Measurements from ENCODE around the gene C1QTNF4.
"Not testable (repeated sequence)": the region's sequence is repeated elsewhere in the genome, so short reads cannot be mapped to it uniquely, and the experiment has no call there.

Gene C1QTNF4

DNA sequence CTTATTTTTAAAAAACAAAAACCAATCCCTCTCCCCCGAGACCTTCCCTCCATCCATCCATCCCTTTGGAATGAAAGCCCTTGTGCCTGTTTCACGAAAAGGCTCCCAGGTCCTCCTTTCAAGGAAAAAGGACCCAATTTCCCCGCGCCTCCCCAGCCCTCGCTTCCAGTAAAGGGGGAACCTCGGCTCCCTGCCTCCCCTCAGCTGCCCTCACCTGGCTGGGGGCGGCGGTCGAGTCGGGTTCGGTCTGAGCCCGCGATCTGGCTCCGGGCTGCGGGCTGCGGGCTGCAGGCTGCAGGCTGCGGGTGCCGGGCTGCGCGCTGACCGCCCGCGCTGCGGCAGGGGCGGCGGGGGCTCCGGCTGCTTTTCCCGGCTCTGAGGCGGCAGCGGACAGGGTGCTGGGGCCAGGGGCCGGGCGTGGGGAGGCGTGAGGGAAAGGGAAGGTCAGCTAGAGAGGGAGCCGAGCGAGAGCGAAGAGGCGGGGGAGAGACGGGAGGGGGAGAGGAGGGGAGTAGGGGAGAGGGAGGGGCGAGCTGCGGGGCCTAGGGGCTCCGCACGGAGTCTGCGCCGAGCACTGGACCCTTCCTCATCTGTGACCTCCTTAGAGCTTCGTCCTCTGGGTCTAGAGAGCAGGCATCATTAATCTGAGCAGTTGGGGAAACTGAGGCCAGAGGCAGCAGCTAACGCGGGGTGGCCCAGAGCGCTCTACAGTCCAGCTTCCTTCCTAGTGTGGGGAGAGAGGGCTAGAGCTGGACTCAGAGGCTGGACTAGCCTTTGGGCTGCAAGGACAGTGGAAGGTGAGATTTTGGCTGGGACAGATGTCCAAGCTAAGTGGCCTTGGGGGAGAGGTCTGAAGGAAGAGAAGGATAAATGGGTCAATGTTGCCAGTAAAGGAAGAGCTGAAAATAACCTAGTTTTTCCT, at the start of gene C1QTNF4:
Gene C1QTNF4 (minus strand): TSS at position 478 of the 922 bp plus-strand sequence. CDS start 3,601 bp downstream, outside the sequence.
- Histone ChIP-seq H3K4me1 (ENCODE audit: control insufficient read depth, insufficient read depth, low read length) (peaks cover 4% of the 10 kb centered on the region), H3K36me3 (ENCODE audit: control insufficient read depth, insufficient read depth, low read length) (no peaks in the 10 kb centered on the region), H3K9me3 (ENCODE audit: control insufficient read depth, insufficient read depth, low read length) (no peaks in the 10 kb centered on the region), H3K27me3 (ENCODE audit: control insufficient read depth, insufficient read depth, low read length) (peaks cover 46% of the 10 kb centered on the region), H3K9ac (ENCODE audit: low read depth, low read length) (peak within 1 kb of the TSS; percentile 47), H3K4me3 (ENCODE audit: low read depth, low read length) (peak within 1 kb of the TSS; percentile 76)

DNA sequence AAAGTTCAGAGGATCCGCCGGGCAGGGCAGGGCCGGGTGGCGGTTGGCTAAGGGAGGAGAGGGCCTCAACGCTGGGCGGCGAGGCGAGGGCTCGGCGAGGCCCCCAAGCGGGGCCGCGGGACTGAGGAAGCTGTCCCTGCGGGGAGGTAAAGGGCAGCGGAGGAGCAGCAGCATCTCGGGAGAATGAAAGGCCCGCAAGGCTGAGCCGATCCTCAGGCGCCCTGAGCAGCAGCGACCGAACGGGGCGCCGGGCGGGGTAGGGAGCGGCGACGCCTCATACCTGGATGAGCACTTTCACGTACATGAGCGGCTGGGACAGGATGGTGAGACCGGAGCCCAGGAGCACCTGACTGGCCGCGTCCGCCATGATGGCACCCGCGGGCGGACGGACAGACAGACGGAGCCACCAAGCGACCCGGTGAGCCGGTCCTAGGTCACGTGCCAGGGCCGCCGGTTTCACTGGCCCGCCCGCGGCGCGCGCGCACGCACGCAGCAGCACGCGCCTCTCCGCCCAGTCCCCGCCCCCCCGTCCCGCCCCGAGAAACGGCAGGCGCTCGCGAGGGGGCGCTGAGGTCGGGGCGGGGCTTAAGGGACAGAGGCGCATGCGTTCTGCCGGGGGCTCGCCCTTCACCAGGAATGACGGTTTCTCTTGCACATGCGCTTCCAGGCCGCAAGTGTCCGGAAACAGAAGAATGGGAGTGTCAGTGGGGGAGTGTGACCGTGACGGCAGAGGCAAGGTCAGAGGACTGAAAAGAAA, 48.1 kb upstream of the C1QTNF4 start, which contains the start of gene MTCH2:
Gene MTCH2 (minus strand): TSS at position 461 of the 757 bp plus-strand sequence. CDS start 94 bp downstream, at position 367.
- H3K27me3 ChIP-seq (ENCODE audit: control insufficient read depth, insufficient read depth, low read length), result no peaks in the 10 kb centered on the region
- peak within 1 kb of the TSS; percentile 93 for H3K4me3 ChIP-seq (ENCODE audit: low read depth, low read length)
- peaks cover 5% of the 10 kb centered on the region for H3K36me3 ChIP-seq (ENCODE audit: control insufficient read depth, insufficient read depth, low read length)
- H3K9ac ChIP-seq (ENCODE audit: low read depth, low read length), result peak within 1 kb of the TSS; percentile 92
- no peaks in the 10 kb centered on the region for H3K9me3 ChIP-seq (ENCODE audit: control insufficient read depth, insufficient read depth, low read length)
- H3K4me1 ChIP-seq (ENCODE audit: control insufficient read depth, insufficient read depth, low read length), result peaks cover 4% of the 10 kb centered on the region

- H3K9me3 ChIP-seq (ENCODE audit: control insufficient read depth, insufficient read depth, low read length), result no peaks in the 10 kb centered on the region
- H3K36me3 ChIP-seq (ENCODE audit: control insufficient read depth, insufficient read depth, low read length), result peaks cover 5% of the 10 kb centered on the region
- peak overlapping the region; percentile 92 for H3K9ac ChIP-seq (ENCODE audit: low read depth, low read length)
- no peaks in the 10 kb centered on the region for H3K27me3 ChIP-seq (ENCODE audit: control insufficient read depth, insufficient read depth, low read length)
- H3K4me1 ChIP-seq (ENCODE audit: control insufficient read depth, insufficient read depth, low read length), result peaks cover 4% of the 10 kb centered on the region
- peak overlapping the region; percentile 93 for H3K4me3 ChIP-seq (ENCODE audit: low read depth, low read length)
Measured at GRCh38 chr11:47641600-47642098, 47.4 kb upstream of the C1QTNF4 start.

- H3K27me3 ChIP-seq (ENCODE audit: control insufficient read depth, insufficient read depth, low read length); H3K4me1 ChIP-seq (ENCODE audit: control insufficient read depth, insufficient read depth, low read length); H3K9me3 ChIP-seq (ENCODE audit: control insufficient read depth, insufficient read depth, low read length); H3K4me3 ChIP-seq (ENCODE audit: low read depth, low read length); H3K36me3 ChIP-seq (ENCODE audit: control insufficient read depth, insufficient read depth, low read length): not testable (repeated sequence)
- peak overlapping the region; percentile 47 for H3K9ac ChIP-seq (ENCODE audit: low read depth, low read length)
Measured at GRCh38 chr11:47640506-47640905, 46.3 kb upstream of the C1QTNF4 start.

DNA sequence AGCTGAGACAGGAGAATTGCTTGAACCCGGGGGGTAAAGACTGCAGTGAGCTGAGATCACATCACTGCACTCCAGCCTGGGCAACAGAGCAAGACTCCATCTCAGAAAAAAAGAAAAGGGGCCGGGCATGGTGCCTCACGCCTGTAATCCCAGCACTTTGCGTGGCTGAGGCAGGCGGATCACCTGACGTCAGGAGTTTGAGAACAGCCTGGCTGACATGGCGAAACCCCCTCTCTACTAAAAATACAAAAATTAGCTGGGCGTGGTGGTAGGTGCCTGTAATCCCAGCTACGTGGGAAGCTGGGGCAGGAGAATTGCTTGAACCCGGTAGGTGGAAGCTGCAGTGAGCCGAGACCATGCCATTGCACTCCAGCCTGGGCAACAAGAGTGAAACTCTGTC, 42.1 kb upstream of the C1QTNF4 start:
- not testable (repeated sequence) for H3K27me3 ChIP-seq (ENCODE audit: control insufficient read depth, insufficient read depth, low read length); H3K9ac ChIP-seq (ENCODE audit: low read depth, low read length); H3K4me1 ChIP-seq (ENCODE audit: control insufficient read depth, insufficient read depth, low read length); H3K4me3 ChIP-seq (ENCODE audit: low read depth, low read length); H3K9me3 ChIP-seq (ENCODE audit: control insufficient read depth, insufficient read depth, low read length)
- peaks cover 16% of the 10 kb centered on the region for H3K36me3 ChIP-seq (ENCODE audit: control insufficient read depth, insufficient read depth, low read length)

DNA sequence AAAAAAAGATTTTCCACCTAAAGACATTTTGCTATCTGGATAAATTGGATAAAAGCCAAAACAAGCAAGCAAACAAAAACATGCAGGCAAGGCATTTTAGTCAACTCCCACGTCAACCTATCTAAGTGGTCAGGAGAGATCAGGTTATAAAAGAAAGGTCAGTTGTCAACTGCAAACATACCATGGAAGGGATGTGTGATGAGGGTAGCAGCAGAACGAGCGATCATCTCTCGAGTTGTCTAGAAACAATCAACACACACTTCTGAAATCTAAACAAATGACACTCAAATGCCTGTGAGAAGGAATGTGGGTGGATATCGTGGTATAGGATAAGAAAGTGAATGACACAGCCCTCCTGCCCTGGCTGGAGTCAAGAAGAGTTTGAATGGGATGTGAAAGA, 37.3 kb upstream of the C1QTNF4 start:
- Histone ChIP-seq H3K4me3 (ENCODE audit: low read depth, low read length) (no peak overlapping the region), H3K36me3 (ENCODE audit: control insufficient read depth, insufficient read depth, low read length) (peaks cover 44% of the 10 kb centered on the region), H3K9ac (ENCODE audit: low read depth, low read length) (no peak overlapping the region)

GRCh38 chr11:47628026-47628425, 33.8 kb upstream of the C1QTNF4 start:
- H3K27me3 ChIP-seq (ENCODE audit: control insufficient read depth, insufficient read depth, low read length), result no peaks in the 10 kb centered on the region
- H3K9ac ChIP-seq (ENCODE audit: low read depth, low read length), result no peak overlapping the region
- H3K36me3 ChIP-seq (ENCODE audit: control insufficient read depth, insufficient read depth, low read length), result peaks cover 41% of the 10 kb centered on the region
- H3K9me3 ChIP-seq (ENCODE audit: control insufficient read depth, insufficient read depth, low read length), result no peaks in the 10 kb centered on the region
- no peak overlapping the region for H3K4me3 ChIP-seq (ENCODE audit: low read depth, low read length)
- no peaks in the 10 kb centered on the region for H3K4me1 ChIP-seq (ENCODE audit: control insufficient read depth, insufficient read depth, low read length)

More for the DNA sequence above, 37.3 kb upstream of the C1QTNF4 start:
- H3K27me3 ChIP-seq (ENCODE audit: control insufficient read depth, insufficient read depth, low read length), result no peaks in the 10 kb centered on the region
- no peaks in the 10 kb centered on the region for H3K4me1 ChIP-seq (ENCODE audit: control insufficient read depth, insufficient read depth, low read length)
- H3K9me3 ChIP-seq (ENCODE audit: control insufficient read depth, insufficient read depth, low read length), result no peaks in the 10 kb centered on the region

- H3K4me1 ChIP-seq (ENCODE audit: control insufficient read depth, insufficient read depth, low read length), result no peaks in the 10 kb centered on the region
- H3K36me3 ChIP-seq (ENCODE audit: control insufficient read depth, insufficient read depth, low read length), result peaks cover 47% of the 10 kb centered on the region
- H3K9me3 ChIP-seq (ENCODE audit: control insufficient read depth, insufficient read depth, low read length), result no peaks in the 10 kb centered on the region
- no peaks in the 10 kb centered on the region for H3K27me3 ChIP-seq (ENCODE audit: control insufficient read depth, insufficient read depth, low read length)
- no peak overlapping the region for H3K9ac ChIP-seq (ENCODE audit: low read depth, low read length)
- H3K4me3 ChIP-seq (ENCODE audit: low read depth, low read length), result no peak overlapping the region
Measured at GRCh38 chr11:47626234-47626633, 32.0 kb upstream of the C1QTNF4 start.

DNA sequence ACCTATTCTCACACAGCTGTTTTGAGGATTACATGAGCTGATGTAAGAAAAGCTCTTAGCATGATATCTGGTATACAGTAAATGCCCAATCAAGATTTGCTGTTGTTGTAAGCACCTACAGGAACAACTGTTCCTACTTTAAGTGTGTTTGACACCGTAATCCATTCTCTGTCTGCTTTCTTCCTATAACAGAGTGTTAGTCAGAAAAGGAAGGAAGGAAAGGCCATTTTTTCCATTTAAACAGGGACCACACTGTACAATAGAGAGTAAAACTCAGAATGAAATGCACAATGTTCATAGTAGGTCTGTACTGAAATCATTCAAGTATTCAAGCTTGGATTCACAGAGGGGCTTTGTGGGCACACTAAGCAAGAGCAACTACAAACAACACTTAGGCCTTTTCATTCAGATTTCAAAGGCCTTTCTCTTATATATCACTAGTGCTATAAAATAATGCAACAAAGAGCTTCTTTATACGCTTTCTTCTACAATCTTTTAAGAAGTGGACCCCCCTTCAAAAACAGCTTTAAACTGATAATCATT, 26.7 kb upstream of the C1QTNF4 start:
- peaks cover 12% of the 10 kb centered on the region for H3K36me3 ChIP-seq (ENCODE audit: control insufficient read depth, insufficient read depth, low read length)

DNA sequence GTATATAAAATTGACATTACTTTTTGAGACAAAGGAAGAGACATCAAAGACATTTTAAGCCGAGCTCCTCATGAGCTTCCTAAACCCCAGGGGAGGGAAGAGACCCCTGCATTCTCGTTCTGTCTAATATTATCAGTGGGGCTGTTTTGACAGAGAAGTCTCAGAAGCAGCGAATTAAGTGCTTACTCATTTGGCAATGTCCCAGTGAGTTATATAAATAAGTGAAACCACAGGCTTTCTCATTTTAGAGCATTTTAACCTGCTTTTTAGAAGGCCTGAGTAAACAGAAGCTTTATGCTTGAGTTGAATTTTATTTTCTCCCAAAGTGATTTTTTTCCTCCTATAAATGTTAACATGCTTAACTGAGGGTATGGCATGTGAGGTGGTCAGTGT, 23.2 kb upstream of the C1QTNF4 start:
- Histone ChIP-seq H3K4me3 (ENCODE audit: low read depth, low read length) (no peak overlapping the region), H3K27me3 (ENCODE audit: control insufficient read depth, insufficient read depth, low read length) (no peaks in the 10 kb centered on the region), H3K9me3 (ENCODE audit: control insufficient read depth, insufficient read depth, low read length) (no peaks in the 10 kb centered on the region), H3K9ac (ENCODE audit: low read depth, low read length) (no peak overlapping the region), H3K36me3 (ENCODE audit: control insufficient read depth, insufficient read depth, low read length) (peaks cover 7% of the 10 kb centered on the region), H3K4me1 (ENCODE audit: control insufficient read depth, insufficient read depth, low read length) (no peaks in the 10 kb centered on the region)

More for the DNA sequence above, 26.7 kb upstream of the C1QTNF4 start:
- no peak overlapping the region for H3K4me3 ChIP-seq (ENCODE audit: low read depth, low read length)
- H3K9me3 ChIP-seq (ENCODE audit: control insufficient read depth, insufficient read depth, low read length), result no peaks in the 10 kb centered on the region
- no peaks in the 10 kb centered on the region for H3K4me1 ChIP-seq (ENCODE audit: control insufficient read depth, insufficient read depth, low read length)
- no peak overlapping the region for H3K9ac ChIP-seq (ENCODE audit: low read depth, low read length)
- no peaks in the 10 kb centered on the region for H3K27me3 ChIP-seq (ENCODE audit: control insufficient read depth, insufficient read depth, low read length)

- no peaks in the 10 kb centered on the region for H3K4me1 ChIP-seq (ENCODE audit: control insufficient read depth, insufficient read depth, low read length)
- peaks cover 3% of the 10 kb centered on the region for H3K36me3 ChIP-seq (ENCODE audit: control insufficient read depth, insufficient read depth, low read length)
- H3K9ac ChIP-seq (ENCODE audit: low read depth, low read length), result no peak overlapping the region
- H3K4me3 ChIP-seq (ENCODE audit: low read depth, low read length), result no peak overlapping the region
- no peaks in the 10 kb centered on the region for H3K27me3 ChIP-seq (ENCODE audit: control insufficient read depth, insufficient read depth, low read length)
- no peaks in the 10 kb centered on the region for H3K9me3 ChIP-seq (ENCODE audit: control insufficient read depth, insufficient read depth, low read length)
Measured at GRCh38 chr11:47616726-47617416, 22.7 kb upstream of the C1QTNF4 start.
